ENCODE measurements around the gene OCEL1. TPM values are rescaled to one million over a fixed set of nuclear protein-coding genes. Genes with fewer than 3 reads are reported as not detected.

OCEL1 gene
- total and polyA plus RNA-seq, 10 of the 15 experiments (the other 5 are each of a cell fraction or from before 2014, with no cell fraction given): 2.8 to 18.2 (median 7.4) TPM

GRCh38 chr19:17240062-17240752 lies 14.2 kb downstream of the OCEL1 start:
- ChIA-PET SMC1A (ENCODE audit: uncharacterized antibody, unreplicated experiment) (no interaction called here), RAD21 (ENCODE audit: unreplicated experiment) (interaction anchor here (0.8 kb wide), 1 partner anchor 163 kb away, joined by 3 read pairs; no protein-coding TSS in a partner anchor), CTCF (interaction anchor here (0.7 kb wide), 1 partner anchor 33 kb away, joined by 3 read pairs; no protein-coding TSS in a partner anchor), POLR2A (interaction anchor here (0.5 to 0.6 kb wide), 2 partner anchors 40 to 353 kb away, joined by 3 read pairs; no protein-coding TSS in a partner anchor)
- H4K20me1 ChIP-seq (ENCODE audit: control insufficient read depth, insufficient read depth): no peaks in the 10 kb centered on the region
- ATAC-seq (no peak), DNase-seq (ENCODE audit: low read depth, low spot score) (no peak), FAIRE-seq (no peak)
- no TSS peak for BruUV-seq (replicated peaks)
- in situ Hi-C loops (cut with MboI): no loop called here
- TF ChIP-seq CREM (IDR thresholded peaks at IDR 0.05; ENCODE audit: low read depth): no peak
- no peak for TF ChIP-seq NR2C2 (IDR thresholded peaks at IDR 0.05; ENCODE audit: borderline replicate concordance, control insufficient read depth, insufficient read length, low read depth)
- no peak for TF ChIP-seq MEF2B (IDR thresholded peaks at IDR 0.05; ENCODE audit: partially characterized antibody, poor library complexity, severe bottlenecking)
- no peak for TF ChIP-seq SUPT20H (IDR thresholded peaks at IDR 0.05; ENCODE audit: borderline replicate concordance, control insufficient read depth, low read depth, low read length)
- no peak for TF ChIP-seq RUNX3 (IDR thresholded peaks at IDR 0.05; ENCODE audit: low read length)
- no peak for TF ChIP-seq SMC3 (IDR thresholded peaks at IDR 0.05; ENCODE audit: borderline replicate concordance, low read length)
- TF ChIP-seq MXI1 (IDR thresholded peaks at IDR 0.05; ENCODE audit: low read depth, low read length): no peak
- TF ChIP-seq, protein P1, sequence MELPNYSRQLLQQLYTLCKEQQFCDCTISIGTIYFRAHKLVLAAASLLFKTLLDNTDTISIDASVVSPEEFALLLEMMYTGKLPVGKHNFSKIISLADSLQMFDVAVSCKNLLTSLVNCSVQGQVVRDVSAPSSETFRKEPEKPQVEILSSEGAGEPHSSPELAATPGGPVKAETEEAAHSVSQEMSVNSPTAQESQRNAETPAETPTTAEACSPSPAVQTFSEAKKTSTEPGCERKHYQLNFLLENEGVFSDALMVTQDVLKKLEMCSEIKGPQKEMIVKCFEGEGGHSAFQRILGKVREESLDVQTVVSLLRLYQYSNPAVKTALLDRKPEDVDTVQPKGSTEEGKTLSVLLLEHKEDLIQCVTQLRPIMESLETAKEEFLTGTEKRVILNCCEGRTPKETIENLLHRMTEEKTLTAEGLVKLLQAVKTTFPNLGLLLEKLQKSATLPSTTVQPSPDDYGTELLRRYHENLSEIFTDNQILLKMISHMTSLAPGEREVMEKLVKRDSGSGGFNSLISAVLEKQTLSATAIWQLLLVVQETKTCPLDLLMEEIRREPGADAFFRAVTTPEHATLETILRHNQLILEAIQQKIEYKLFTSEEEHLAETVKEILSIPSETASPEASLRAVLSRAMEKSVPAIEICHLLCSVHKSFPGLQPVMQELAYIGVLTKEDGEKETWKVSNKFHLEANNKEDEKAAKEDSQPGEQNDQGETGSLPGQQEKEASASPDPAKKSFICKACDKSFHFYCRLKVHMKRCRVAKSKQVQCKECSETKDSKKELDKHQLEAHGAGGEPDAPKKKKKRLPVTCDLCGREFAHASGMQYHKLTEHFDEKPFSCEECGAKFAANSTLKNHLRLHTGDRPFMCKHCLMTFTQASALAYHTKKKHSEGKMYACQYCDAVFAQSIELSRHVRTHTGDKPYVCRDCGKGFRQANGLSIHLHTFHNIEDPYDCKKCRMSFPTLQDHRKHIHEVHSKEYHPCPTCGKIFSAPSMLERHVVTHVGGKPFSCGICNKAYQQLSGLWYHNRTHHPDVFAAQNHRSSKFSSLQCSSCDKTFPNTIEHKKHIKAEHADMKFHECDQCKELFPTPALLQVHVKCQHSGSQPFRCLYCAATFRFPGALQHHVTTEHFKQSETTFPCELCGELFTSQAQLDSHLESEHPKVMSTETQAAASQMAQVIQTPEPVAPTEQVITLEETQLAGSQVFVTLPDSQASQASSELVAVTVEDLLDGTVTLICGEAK (IDR thresholded peaks at IDR 0.05; ENCODE audit: borderline replicate concordance): no peak
- TF ChIP-seq RB1 (IDR thresholded peaks at IDR 0.05; ENCODE audit: borderline replicate concordance): no peak
- no peak for TF ChIP-seq EGR1 (IDR thresholded peaks at IDR 0.05; ENCODE audit: borderline replicate concordance in 1 of 2, low read depth in 2 of 2, low read length in 2 of 2)
- TF ChIP-seq CEBPZ (IDR thresholded peaks at IDR 0.05; ENCODE audit: low read depth, low read length): no peak
- TF ChIP-seq CHD2 (IDR thresholded peaks at IDR 0.05; ENCODE audit: borderline replicate concordance, low read depth, low read length): no peak
- TF ChIP-seq MTA2 (IDR thresholded peaks at IDR 0.05; ENCODE audit: low read depth): no peak
- TF ChIP-seq, protein P2, sequence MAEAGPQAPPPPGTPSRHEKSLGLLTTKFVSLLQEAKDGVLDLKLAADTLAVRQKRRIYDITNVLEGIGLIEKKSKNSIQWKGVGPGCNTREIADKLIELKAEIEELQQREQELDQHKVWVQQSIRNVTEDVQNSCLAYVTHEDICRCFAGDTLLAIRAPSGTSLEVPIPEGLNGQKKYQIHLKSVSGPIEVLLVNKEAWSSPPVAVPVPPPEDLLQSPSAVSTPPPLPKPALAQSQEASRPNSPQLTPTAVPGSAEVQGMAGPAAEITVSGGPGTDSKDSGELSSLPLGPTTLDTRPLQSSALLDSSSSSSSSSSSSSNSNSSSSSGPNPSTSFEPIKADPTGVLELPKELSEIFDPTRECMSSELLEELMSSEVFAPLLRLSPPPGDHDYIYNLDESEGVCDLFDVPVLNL (IDR thresholded peaks at IDR 0.05; ENCODE audit: low read depth, low read length): no peak
- no peak overlapping the region for H3K9ac ChIP-seq (ENCODE audit: control insufficient read depth, insufficient read depth, low read length)
- H3K9me3 ChIP-seq (replicated peaks; ENCODE audit: control insufficient read depth, insufficient read depth, low read length): no peaks in the 10 kb centered on the region
- peaks cover 5% of the 10 kb centered on the region for H3K4me1 ChIP-seq (ENCODE audit: control insufficient read depth, insufficient read depth, low read length)
- H2AFZ ChIP-seq (ENCODE audit: control insufficient read depth, low read depth, low read length): no peak overlapping the region
- H3K4me3 ChIP-seq: no peak overlapping the region
- 88% methylated on average over 22 of the region's 24 CpGs for WGBS (ENCODE audit: insufficient coverage, insufficient replicate concordance, low lambda C conversion rate, missing lambda C conversion rate)
- intact Hi-C loops (cut with micrococcal nuclease; ENCODE audit: unreplicated experiment): no loop called here
- no peaks in the 10 kb centered on the region for H3K27me3 ChIP-seq (replicated peaks in 1 of 2; ENCODE audit: control insufficient read depth in 2 of 2, insufficient read depth in 2 of 2, low read length in 1 of 2)
- H3K27ac ChIP-seq (ENCODE audit: control insufficient read depth, insufficient read depth): no peak overlapping the region
- peaks cover 8% of the 10 kb centered on the region for H3K79me2 ChIP-seq (ENCODE audit: control insufficient read depth, insufficient read depth, low read length)
- peaks cover 0 to 2% of the 10 kb centered on the region in 2 experiments; a peak in 1 of 4 replicates for H3K36me3 ChIP-seq (ENCODE audit: control insufficient read depth in 2 of 2, insufficient read depth in 2 of 2, low read length in 1 of 2)
- no peak overlapping the region for H3K4me2 ChIP-seq (ENCODE audit: control insufficient read depth, insufficient read depth)
